ENCODE data around the gene FPGS.

- no peak for TF ChIP-seq POLR2AphosphoS5 (IDR thresholded peaks at IDR 0.05)
- TF ChIP-seq EP300 (IDR thresholded peaks at IDR 0.05): no peak
- TF ChIP-seq CTCF (IDR thresholded peaks at IDR 0.05): no peak
- no peak for TF ChIP-seq POLR2A (IDR thresholded peaks at IDR 0.05)
These were observed 44.5 kb downstream of the FPGS start for GRCh38 chr9:127847178-127847510.

All from gastroesophageal sphincter (tissue), 3 donors.